Measurements from ENCODE around the gene LEKR1. TPM values are rescaled to one million over a fixed set of nuclear protein-coding genes. Genes with fewer than 3 reads are reported as not detected.

Gene LEKR1
- total RNA-seq, 1 donor from 2014 or later = 0.27 TPM

- no peaks in the 10 kb centered on the region for H3K79me2 ChIP-seq (ENCODE audit: insufficient read depth, low read length)
- no peak for DNase-seq (ENCODE audit: low read depth)
- TF ChIP-seq CTCF (IDR thresholded peaks at IDR 0.05; ENCODE audit: insufficient read depth, low read depth, low read length) = no peak
- no peak for TF ChIP-seq EZH2 (IDR thresholded peaks at IDR 0.05; ENCODE audit: insufficient read depth, low read length)
- H3K36me3 ChIP-seq (ENCODE audit: insufficient read depth, low read length) = no peaks in the 10 kb centered on the region
- no peaks in the 10 kb centered on the region for H3K9me3 ChIP-seq (ENCODE audit: insufficient read depth, low read depth, low read length)
- H3K4me1 Mint-ChIP-seq (ENCODE audit: low read depth, unreplicated experiment) = no peaks in the 10 kb centered on the region
- H3K4me1 ChIP-seq (ENCODE audit: insufficient read depth, low read length) = no peaks in the 10 kb centered on the region
- H3K27me3 ChIP-seq (ENCODE audit: insufficient read depth, low read length) = no peaks in the 10 kb centered on the region
- H3K27me3 Mint-ChIP-seq (ENCODE audit: low read depth, unreplicated experiment) = no peaks in the 10 kb centered on the region
- H4K20me1 ChIP-seq (ENCODE audit: insufficient read depth, low read length) = no peaks in the 10 kb centered on the region
- no peak overlapping the region for H3K4me3 Mint-ChIP-seq (ENCODE audit: unreplicated experiment)
- H3K27ac ChIP-seq (ENCODE audit: low read depth, low read length) = no peak overlapping the region
- no peak overlapping the region for H3K4me3 ChIP-seq (ENCODE audit: insufficient read depth, low read depth, low read length)
- H3K27ac Mint-ChIP-seq (ENCODE audit: unreplicated experiment) = no peak overlapping the region
- FAIRE-seq = no peak
- no peak overlapping the region for H3K4me2 ChIP-seq (ENCODE audit: low read length)
- no peaks in the 10 kb centered on the region for H3K36me3 Mint-ChIP-seq (ENCODE audit: low read depth, unreplicated experiment)
- H3K9me3 Mint-ChIP-seq (ENCODE audit: unreplicated experiment) = peaks cover 4% of the 10 kb centered on the region
- no peak overlapping the region for H2AFZ ChIP-seq (ENCODE audit: low read depth, low read length)
- H3K9ac ChIP-seq (ENCODE audit: low read length) = no peak overlapping the region
Observed at GRCh38 chr3:156867174-156867573, 41.0 kb downstream of the LEKR1 start.

- no peak for FAIRE-seq
Observed at GRCh38 chr3:156867920-156868319, 41.8 kb downstream of the LEKR1 start.

More at GRCh38 chr3:156867920-156868319, 41.8 kb downstream of the LEKR1 start:
- H3K27me3 ChIP-seq (ENCODE audit: insufficient read depth, low read length) = no peaks in the 10 kb centered on the region
- H4K20me1 ChIP-seq (ENCODE audit: insufficient read depth, low read length) = no peaks in the 10 kb centered on the region
- H3K4me2 ChIP-seq (ENCODE audit: low read length) = no peak overlapping the region
- no peak overlapping the region for H3K27ac Mint-ChIP-seq (ENCODE audit: unreplicated experiment)
- DNase-seq (ENCODE audit: low read depth) = no peak
- no peak overlapping the region for H3K27ac ChIP-seq (ENCODE audit: low read depth, low read length)
- H3K36me3 Mint-ChIP-seq (ENCODE audit: low read depth, unreplicated experiment) = no peaks in the 10 kb centered on the region
- H3K27me3 Mint-ChIP-seq (ENCODE audit: low read depth, unreplicated experiment) = no peaks in the 10 kb centered on the region
- no peaks in the 10 kb centered on the region for H3K4me1 ChIP-seq (ENCODE audit: insufficient read depth, low read length)
- no peak overlapping the region for H3K4me3 Mint-ChIP-seq (ENCODE audit: unreplicated experiment)
- H3K9me3 Mint-ChIP-seq (ENCODE audit: unreplicated experiment) = peaks cover 4% of the 10 kb centered on the region
- H3K9me3 ChIP-seq (ENCODE audit: insufficient read depth, low read depth, low read length) = no peaks in the 10 kb centered on the region
- H3K4me3 ChIP-seq (ENCODE audit: insufficient read depth, low read depth, low read length) = no peak overlapping the region
- no peaks in the 10 kb centered on the region for H3K4me1 Mint-ChIP-seq (ENCODE audit: low read depth, unreplicated experiment)
- H2AFZ ChIP-seq (ENCODE audit: low read depth, low read length) = no peak overlapping the region
- no peaks in the 10 kb centered on the region for H3K36me3 ChIP-seq (ENCODE audit: insufficient read depth, low read length)
- no peak for TF ChIP-seq CTCF (IDR thresholded peaks at IDR 0.05; ENCODE audit: insufficient read depth, low read depth, low read length)
- H3K79me2 ChIP-seq (ENCODE audit: insufficient read depth, low read length) = no peaks in the 10 kb centered on the region
- H3K9ac ChIP-seq (ENCODE audit: low read length) = no peak overlapping the region
